ENCODE measurements around the gene PPIE.
"Not testable (repeated sequence)": the region's sequence is repeated elsewhere in the genome, so short reads cannot be mapped to it uniquely, and the experiment has no call there.

PPIE gene

DNA sequence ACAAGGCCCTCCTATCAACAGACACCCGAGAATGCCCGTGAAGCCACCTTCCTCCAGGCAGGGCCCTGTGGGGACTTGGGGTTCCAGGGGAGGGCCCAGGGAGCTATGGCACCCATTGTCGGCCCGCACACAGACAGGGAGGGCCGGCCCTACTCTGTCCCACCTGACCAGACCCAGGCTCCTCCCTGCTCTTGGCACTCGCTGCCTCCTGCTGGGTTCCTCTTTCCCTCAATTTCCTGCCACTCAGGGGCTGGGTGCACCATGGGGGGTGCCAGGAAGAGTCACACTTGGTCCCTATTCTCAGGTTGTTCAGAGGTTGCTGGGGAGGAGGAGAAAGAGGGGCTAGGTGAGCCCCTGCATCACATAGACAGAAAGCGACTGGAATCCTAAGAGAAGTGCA is 40.5 kb downstream of the PPIE start:
- H3K36me3 Mint-ChIP-seq (ENCODE audit: low read depth) = no peaks in the 10 kb centered on the region
- H3K4me3 Mint-ChIP-seq = no peak overlapping the region
- no peaks in the 10 kb centered on the region for H3K9me3 Mint-ChIP-seq
- peaks cover 56% of the 10 kb centered on the region for H3K27me3 Mint-ChIP-seq (ENCODE audit: low read depth, poor library complexity)
- no peak overlapping the region for H3K27ac Mint-ChIP-seq
- TF ChIP-seq, protein P1, sequence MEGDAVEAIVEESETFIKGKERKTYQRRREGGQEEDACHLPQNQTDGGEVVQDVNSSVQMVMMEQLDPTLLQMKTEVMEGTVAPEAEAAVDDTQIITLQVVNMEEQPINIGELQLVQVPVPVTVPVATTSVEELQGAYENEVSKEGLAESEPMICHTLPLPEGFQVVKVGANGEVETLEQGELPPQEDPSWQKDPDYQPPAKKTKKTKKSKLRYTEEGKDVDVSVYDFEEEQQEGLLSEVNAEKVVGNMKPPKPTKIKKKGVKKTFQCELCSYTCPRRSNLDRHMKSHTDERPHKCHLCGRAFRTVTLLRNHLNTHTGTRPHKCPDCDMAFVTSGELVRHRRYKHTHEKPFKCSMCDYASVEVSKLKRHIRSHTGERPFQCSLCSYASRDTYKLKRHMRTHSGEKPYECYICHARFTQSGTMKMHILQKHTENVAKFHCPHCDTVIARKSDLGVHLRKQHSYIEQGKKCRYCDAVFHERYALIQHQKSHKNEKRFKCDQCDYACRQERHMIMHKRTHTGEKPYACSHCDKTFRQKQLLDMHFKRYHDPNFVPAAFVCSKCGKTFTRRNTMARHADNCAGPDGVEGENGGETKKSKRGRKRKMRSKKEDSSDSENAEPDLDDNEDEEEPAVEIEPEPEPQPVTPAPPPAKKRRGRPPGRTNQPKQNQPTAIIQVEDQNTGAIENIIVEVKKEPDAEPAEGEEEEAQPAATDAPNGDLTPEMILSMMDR (IDR thresholded peaks at IDR 0.05) = no peak
- peaks cover 14% of the 10 kb centered on the region for H3K4me1 Mint-ChIP-seq
- no peak for DNase-seq

DNA sequence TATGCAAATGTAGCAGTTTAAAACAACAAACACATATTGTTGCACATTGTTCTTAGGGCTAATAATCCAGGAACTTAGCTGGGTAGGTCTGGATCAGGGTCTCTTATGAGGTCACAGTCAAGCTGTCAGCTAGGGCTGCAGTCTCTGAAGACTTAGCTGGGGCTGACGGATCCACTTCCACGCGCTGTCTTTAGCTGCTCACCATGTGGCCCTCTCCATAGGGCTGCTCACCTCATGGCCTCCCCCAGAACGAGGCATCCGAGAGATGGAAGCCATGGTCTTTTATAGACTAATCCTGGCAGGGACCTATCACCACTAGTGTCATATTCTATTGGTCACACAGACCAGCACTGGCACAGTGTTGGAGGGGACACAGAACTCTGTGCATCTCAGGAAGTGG is 41.1 kb downstream of the PPIE start:
- Mint-ChIP-seq H3K4me1 (peaks cover 14% of the 10 kb centered on the region), H3K4me3 (no peak overlapping the region), H3K36me3 (ENCODE audit: low read depth) (no peaks in the 10 kb centered on the region), H3K27me3 (ENCODE audit: low read depth, poor library complexity) (peaks cover 56% of the 10 kb centered on the region), H3K27ac (no peak overlapping the region), H3K9me3 (no peaks in the 10 kb centered on the region)
- DNase-seq = no peak
- TF ChIP-seq, protein P1 (IDR thresholded peaks at IDR 0.05) = no peak

DNA sequence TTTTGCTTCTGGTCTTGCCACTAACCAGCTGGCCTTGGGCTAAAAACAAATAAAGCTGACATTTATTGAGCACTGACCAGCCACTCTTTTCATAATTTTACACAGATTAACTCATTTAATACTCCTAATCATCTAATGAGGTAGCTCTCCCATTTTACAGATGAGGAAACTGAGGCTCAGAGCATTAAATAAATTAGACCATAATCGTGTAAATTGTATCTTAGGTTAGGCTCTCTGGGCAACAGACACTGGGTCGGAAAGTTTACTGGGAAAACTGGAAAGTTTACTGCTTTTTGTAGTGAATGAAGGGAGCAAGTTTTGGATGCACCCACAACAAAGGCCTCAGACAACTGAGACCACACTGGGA is 42.6 kb downstream of the PPIE start:
- Mint-ChIP-seq H3K27me3 (ENCODE audit: low read depth, poor library complexity) (peaks cover 60% of the 10 kb centered on the region), H3K4me3 (no peak overlapping the region), H3K36me3 (ENCODE audit: low read depth) (no peaks in the 10 kb centered on the region), H3K9me3 (no peaks in the 10 kb centered on the region), H3K27ac (no peak overlapping the region), H3K4me1 (peaks cover 12% of the 10 kb centered on the region)
- DNase-seq = no peak
- TF ChIP-seq, protein P1 (IDR thresholded peaks at IDR 0.05) = no peak

DNA sequence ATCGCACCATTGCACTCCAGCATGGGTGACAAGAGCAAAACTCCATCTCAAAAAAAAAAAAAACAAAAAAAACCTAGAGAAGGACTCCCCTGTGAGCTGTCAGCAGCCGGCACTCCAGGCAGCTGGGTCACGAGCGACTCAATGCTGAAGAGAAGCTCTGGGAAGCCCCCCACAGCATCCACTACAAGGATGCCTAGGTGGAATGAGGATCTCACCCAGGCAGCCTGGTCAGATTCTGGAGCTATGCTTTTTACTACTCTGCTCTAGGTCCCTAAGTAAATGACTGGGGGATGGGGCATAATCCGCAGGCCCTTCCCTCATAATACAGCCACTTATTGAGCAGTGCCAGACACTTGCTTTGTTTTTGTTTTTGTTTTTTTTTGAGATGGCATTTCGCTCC is 43.4 kb downstream of the PPIE start:
- no peak for DNase-seq
- H3K9me3 Mint-ChIP-seq = no peaks in the 10 kb centered on the region
- peaks cover 4% of the 10 kb centered on the region for H3K4me1 Mint-ChIP-seq
- no peak overlapping the region for H3K4me3 Mint-ChIP-seq
- peaks cover 63% of the 10 kb centered on the region for H3K27me3 Mint-ChIP-seq (ENCODE audit: low read depth, poor library complexity)
- no peak overlapping the region for H3K27ac Mint-ChIP-seq
- no peaks in the 10 kb centered on the region for H3K36me3 Mint-ChIP-seq (ENCODE audit: low read depth)
- TF ChIP-seq, protein P1 (IDR thresholded peaks at IDR 0.05) = no peak

DNA sequence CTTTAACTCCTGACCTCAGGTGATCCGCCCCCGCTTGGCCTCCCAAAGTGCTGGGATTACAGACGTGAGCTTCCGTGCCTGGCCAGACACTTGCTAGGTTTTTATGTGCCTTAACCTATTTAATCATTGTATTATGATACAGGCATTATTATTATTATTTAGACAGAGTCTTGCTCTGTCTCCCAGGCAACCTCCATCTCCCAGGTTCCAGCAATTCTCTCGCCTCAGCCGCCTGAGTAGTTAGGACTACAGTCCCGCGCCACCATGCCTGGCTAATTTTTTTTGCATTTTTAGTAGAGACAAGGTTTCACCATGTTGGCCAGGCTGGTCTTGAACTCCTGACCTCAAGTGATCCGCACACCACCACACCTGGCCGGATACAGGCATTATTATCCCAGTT is 44.0 kb downstream of the PPIE start:
- DNase-seq; H3K4me1 Mint-ChIP-seq; H3K36me3 Mint-ChIP-seq (ENCODE audit: low read depth); H3K9me3 Mint-ChIP-seq; H3K4me3 Mint-ChIP-seq; H3K27ac Mint-ChIP-seq: not testable (repeated sequence)
- peaks cover 69% of the 10 kb centered on the region for H3K27me3 Mint-ChIP-seq (ENCODE audit: low read depth, poor library complexity)

DNA sequence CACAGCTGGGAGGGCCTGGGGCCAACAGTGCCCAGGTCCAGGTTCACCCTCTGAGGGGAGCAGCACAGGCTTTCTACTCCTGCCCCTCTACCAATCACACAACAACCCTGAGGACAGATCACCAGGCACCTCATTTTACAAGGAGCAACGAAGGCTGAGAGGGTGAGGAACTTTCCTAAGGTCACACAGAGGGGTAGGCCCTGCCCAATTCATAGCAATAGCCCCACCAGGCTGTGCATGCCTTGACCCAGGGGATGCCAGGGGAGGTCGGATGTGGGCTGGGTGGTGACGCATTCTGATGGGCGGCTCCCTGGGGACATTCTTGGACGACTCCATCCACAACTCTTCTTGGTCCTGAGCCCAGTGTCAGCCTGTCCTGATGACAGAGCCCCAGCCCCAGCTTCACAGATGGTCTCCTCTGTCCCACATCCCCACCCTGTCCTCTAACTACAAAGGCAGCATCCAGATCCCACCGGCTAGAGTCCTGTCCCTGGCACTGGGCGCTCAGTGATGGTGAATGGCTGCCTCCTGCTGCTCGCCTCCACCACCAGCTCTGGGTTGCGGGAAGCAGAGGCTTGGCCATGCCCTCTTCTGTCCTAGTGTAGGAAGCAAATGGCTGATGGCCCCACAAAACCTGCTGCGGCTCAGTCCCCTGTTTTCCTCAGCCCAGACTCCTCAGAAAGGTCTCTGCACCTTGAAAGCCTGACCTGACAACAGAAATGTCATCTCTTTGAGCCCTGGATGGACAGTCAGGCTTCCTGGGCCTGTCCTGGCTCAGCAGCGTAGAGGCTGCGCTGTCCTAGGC is 47.8 kb downstream of the PPIE start:
- peaks cover 78% of the 10 kb centered on the region for H3K27me3 Mint-ChIP-seq (ENCODE audit: low read depth, poor library complexity)
- not testable (repeated sequence) for H3K4me3 Mint-ChIP-seq; DNase-seq; H3K9me3 Mint-ChIP-seq; H3K4me1 Mint-ChIP-seq; H3K27ac Mint-ChIP-seq; H3K36me3 Mint-ChIP-seq (ENCODE audit: low read depth)

DNA sequence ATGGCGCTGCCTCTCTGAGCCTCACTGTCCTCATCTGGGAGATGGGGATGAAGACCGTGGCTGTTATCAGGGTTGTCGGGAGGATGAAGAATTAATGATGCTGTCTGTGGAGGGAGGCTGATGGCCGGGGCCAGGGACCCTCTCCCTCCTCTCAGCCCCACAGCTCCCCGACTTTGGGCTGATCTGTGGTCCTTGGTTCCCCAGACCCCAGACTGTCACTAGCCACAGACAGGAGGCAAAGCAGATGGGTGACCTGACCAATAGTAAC is 48.4 kb downstream of the PPIE start:
- H3K9me3 Mint-ChIP-seq; H3K36me3 Mint-ChIP-seq (ENCODE audit: low read depth); H3K27ac Mint-ChIP-seq; DNase-seq; H3K4me1 Mint-ChIP-seq: not testable (repeated sequence)
- H3K27me3 Mint-ChIP-seq (ENCODE audit: low read depth, poor library complexity) = peaks cover 80% of the 10 kb centered on the region
- H3K4me3 Mint-ChIP-seq = peak overlapping the region; percentile 59
